Right ventricle myocardium inferior (tissue), 1 donor: Measurements from ENCODE around the gene FBP2. TPM values are rescaled to one million over a fixed set of nuclear protein-coding genes. Genes with fewer than 3 reads are reported as not detected.
"Not testable (repeated sequence)": the region's sequence is repeated elsewhere in the genome, so short reads cannot be mapped to it uniquely, and the experiment has no call there.

Experiments used
- ATAC-seq: fragments of 200-7000 bp; cut with Tn5 transposase; one replicate; pipeline ENCODE4 v1.9.1; 2020; ENCODE audit warnings: mild to moderate bottlenecking, moderate library complexity
- DNase-seq: peaks from one replicate; pipeline ENCODE4 v3.0.0; 2021; ENCODE audit errors: missing footprints
- intact Hi-C: fragments of 100-400 bp; cut with DNase I; formaldehyde crosslinking; loops from one replicate; pipeline ENCODE4 v1.11.0; 2022
- total RNA-seq: library from RNA; stranded (reverse); fragmentation: NEBNext Ultra II Directional; extraction: Animal tissue kit (Norgen Biotek cat#: 25700); gene quantifications from one replicate; pipeline ENCODE4 v1.2.1, GENCODE V29; 2021
- donor health status: DM: no; HTN: yes; CAD: no; lungs with severe emphysema.

The FBP2 gene
- total RNA-seq, 1 donor from 2014 or later, result 0.54 TPM

DNA sequence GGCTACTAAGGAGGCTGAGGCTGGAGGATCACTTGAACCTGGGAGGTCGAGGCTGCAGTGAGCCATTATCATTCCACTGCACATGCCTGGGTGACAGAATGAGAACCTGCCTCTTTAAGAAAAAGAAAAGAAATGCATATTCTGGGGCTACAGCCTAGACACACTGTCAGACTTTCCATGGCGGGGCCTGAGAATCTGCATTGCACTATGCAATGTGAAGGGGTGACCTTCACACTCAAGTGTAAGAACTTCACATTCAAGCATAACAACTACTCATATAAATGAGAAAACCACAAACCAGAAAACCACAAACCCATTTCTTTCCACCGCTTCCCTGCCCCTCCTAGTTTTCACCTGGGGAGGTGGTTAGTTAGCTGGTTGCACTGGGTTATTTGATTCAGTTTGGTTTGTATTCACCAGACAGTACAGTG is 18.0 kb upstream of the FBP2 start:
- ATAC-seq (no peak), DNase-seq (no peak)
- intact Hi-C loops, result no loop called here

DNA sequence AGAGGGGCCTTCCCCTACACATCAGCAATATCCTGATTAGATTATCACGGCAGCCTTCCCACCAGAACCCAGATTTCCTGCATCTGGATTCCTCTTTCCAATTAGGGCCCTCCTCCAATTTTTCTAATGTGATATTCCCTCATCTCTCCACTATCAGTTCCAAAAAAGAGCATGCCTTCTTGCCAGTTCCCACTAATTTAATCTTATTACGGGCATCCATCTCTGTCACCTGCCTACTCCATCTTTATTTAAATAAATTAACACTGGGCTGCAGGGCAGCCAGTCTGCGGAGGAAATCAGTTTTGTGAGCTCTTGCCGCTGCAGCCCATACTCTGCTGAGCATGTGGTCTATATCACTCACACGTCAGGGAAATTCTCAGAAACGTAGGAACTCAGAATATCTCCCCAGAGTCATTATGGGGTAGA is 16.6 kb upstream of the FBP2 start:
- intact Hi-C loops, result no loop called here
- no peak for DNase-seq
- ATAC-seq, result no peak

DNA sequence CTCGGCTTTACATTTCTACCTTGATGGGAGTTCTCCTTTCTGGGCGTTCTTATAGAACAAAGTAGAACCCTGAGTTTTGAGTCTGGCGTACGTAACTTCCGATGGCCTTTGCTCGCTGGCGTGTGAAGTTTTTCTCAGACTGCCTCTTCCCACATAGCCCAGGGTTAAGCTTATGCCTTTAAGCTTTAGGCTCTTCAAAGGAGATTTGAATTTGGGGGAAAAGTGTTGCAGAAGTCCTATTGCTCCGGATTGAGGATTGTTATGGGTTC is 13.7 kb upstream of the FBP2 start:
- intact Hi-C loops, result no loop called here
- no peak for DNase-seq
- ATAC-seq, result no peak

DNA sequence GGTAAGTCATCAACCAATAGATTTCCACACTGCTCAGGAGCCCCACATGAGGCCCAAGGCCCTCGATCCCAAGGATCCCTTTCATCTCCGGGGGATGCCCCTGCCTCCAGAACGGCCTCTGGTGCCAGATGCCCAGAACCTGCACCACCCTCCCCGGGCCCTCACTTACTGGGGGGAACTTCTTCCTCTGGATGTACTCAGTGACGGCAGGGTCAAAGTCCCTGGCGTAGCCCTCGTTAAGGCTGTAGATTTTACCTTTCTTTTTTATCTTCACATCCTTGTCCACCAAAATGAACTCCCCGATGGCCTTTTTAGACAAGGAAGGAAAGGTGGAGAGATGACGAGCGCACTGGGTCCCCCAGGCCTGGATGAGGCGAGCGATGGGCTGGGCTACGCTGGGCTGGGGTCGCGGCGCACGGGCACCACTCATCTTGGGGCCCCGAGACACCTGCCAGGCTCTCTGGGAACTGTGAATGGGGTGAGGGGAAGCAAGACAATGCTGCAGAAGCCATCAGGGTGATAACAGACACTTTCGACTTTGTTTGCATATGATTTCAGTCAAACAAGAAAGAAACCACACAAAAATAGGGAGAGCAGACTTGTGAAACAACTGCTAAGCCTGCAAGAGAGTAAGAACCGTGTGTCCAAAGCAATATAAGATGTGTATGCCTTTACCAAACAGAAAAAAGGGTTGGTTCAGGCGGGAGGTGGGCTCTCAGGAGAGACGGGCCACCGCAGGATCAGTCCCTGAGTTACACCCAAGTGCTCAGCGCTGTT is 13.2 kb upstream of the FBP2 start:
- intact Hi-C loops, result no loop called here
- ATAC-seq (no peak), DNase-seq (no peak)

DNA sequence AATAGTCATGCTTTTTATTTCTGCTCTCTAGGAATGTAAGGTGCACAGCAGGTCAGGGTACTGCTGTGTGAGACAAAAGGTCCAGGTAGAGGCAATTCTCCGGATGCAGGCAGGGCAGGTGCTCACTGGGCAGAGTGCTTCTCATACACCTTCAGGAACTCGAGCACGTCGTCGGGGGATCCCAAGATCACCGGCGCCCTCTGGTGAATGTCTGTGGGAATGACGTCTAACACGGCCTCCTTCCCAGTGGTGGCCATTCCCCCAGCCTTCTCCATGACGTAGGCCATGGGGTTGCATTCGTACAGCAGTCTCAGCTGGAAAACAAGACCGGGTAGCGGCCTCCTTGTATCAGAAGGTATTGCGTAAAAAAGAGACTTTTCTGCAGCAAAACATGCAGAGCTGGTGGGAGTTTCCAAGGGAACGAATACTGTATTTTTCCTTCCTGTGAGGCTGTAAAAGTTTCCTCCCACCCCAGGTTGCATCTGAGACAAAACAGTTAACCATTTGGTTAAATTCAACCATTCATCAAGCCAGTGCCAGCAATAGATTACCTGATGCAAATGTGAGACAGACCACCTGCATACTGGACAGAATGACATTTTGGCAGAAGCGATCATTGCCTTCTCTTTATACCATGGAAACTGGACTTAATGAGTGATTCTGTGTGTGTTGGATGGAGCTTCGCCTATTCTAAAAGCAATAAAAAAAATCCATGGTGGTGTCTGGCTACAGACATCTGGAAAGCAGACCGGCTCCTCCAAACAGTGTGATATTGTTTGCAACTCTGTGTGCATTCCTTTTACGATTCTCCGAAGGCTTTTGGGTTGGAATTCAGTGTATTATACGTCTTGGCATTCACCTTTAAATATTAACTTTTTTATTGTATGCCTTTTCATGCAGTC is 9.9 kb upstream of the FBP2 start:
- peak; percentile 80 for DNase-seq
- intact Hi-C loops, result no loop called here
- peak; percentile 75 for ATAC-seq

DNA sequence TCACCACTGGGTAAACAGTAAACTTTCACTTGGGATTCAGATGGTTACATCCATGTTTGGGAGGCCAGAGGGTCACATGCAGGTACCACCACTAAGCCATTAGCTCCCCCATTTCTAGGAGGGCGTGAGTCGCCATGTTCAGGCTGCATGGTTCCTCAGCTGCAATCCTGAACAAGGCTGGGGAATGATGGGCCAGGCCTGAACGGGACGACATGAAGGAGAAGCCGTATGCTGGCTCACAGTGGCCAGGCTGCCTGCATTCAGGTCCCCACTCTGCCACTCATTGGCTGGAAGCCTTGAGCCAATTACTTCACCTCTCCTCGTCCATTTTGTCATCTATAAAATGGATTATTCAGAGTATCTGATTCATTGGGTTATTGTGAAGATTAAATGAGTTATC is 9.0 kb upstream of the FBP2 start:
- DNase-seq (no peak), ATAC-seq (no peak)
- intact Hi-C loops, result no loop called here

DNA sequence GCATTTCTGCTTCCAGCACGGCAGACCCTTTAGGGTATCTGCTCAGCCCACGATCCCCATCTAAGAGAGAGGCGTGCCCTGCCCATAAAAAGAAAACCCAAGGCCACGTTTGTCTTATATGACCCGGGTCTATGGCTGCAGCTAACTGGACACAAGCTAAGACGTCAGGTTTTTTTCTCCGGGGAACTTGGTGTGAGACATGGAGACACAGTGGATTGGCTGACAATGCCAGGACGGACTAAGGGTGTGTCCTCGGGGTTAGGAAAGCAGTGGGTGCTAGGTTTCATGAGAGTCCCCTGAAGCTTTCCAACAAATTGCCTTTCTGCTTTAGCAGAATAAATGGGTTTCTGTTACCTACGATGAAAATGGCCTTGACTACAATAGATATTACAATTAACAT is 7.1 kb upstream of the FBP2 start:
- intact Hi-C loops, result no loop called here
- no peak for ATAC-seq
- DNase-seq, result no peak

DNA sequence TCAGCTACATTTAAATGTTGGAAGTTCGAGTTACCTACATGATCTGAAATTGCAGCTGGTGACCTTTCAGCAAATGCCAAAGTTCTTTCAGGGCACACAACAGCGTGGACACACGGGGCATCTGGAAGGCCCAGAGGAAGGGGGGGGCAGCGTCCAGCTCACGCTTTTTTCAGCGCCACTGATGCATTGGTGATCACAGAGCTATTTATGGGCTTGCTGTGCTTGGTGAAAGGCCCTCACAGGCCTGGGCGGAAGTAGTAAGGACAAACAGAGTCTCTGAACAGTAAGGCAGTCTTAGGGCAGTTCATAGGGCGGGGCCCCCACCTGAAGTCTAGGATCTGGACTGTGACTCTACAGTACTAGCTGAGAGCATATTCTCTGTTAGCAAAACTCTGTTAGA is 6.6 kb upstream of the FBP2 start:
- ATAC-seq (no peak), DNase-seq (no peak)
- intact Hi-C loops, result no loop called here

DNA sequence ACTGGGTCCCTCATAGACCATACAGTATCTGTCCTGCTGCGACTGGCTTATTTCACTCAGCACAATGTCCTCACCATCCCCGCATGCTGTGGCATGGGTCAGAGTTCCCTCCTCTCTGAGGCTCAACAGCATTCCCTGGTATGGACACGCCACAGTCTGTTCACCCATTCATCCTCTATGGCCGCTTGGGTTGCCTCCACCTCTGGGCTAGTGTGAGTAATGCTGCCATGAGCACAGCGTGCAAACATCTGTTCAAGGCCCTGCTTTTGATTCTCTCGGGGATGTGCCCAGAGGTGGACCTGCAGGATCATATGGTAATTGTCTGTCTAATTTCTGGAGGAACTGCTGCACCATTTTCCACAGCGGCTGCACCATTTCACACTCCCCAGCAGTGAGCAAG is 5.5 kb upstream of the FBP2 start:
- intact Hi-C loops, result no loop called here
- ATAC-seq (no peak), DNase-seq (no peak)

DNA sequence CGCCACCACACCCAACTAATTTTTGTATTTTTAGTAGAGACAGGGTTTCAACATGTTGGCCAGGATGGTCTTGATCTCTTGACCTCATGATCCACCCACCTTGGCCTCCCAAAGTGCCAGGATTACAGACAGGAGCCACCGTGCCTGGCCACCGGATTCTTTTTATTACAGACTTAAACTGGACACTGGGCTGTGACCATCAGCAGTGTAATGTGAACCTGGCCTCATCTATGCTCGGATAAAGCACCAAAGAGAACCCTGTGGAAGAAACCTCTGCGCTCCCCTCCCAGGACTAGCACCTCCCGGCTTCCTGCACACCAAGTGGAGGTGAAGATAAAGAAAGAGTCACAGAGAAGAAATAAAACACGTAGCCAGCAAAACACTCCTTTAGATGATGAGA is 941 bp downstream of the FBP2 start:
- DNase-seq, intact Hi-C loops: not testable (repeated sequence)

DNA sequence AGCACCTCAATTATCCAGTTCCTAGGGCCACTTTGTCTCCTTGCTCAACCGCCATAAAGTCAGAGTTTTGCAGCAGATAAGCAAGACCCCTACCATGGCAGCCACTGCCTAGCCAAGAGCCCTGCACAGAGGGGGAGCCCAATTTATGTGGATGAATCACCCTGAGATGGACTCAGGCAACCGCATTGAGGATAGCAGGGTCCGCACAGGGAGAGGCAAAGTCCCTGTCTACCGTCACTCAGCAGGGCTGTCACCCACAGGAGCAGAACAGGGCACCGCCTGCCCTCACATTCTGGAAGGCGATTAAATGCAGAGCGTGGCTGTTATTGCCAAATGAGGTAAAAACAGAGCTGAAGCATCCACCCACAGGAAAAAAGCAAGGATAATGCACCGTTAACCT is 1.7 kb downstream of the FBP2 start:
- no peak for ATAC-seq
- DNase-seq, result no peak
- intact Hi-C loops, result no loop called here

More for the DNA sequence above, 941 bp downstream of the FBP2 start:
- not testable (repeated sequence) for ATAC-seq

DNA sequence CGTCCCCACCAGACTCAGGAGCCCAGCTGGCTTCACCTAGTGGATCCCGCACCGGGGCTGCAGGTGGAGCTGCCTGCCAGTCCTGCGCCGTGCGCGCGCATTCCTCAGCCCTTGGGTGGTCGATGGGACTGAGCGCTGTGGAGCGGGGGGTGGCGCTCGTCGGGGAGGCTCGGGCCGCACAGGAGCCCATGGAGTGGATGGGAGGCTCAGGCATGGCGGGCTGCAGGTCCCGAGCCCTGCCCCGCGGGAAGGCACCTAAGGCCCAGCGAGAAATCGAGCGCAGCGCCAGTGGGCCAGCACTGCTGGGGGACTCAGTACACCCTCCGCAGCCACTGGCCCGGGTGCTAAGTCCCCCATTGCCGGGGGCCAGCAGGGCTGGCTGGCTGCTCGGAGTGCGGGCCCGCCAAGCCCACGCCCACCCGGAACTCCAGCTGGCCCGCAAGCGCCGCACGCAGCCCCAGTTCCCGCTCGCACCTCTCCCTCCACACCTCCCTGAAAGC is 2.5 kb downstream of the FBP2 start:
- intact Hi-C loops, DNase-seq, ATAC-seq: not testable (repeated sequence)

DNA sequence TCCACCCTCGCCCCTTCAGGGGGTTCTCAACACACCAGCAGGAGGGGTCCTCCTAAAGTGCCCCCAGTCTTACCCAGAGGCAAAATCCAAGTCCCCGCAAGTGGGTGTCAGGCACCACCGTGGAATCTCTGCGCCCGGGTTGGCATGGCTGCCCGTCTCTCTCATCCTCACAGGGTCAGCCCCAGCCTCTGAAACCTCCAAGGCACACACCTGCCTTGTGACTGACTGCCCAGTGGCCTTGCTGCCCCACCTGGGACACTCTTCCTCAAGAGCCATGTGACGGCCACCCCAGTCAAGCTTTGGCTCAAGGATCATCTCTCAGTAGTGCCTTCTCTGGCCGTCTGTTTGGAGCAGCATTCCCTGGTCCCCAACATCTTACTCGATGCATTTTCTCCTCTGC is 4.9 kb downstream of the FBP2 start:
- intact Hi-C loops, result no loop called here
- DNase-seq, result no peak
- ATAC-seq, result no peak

DNA sequence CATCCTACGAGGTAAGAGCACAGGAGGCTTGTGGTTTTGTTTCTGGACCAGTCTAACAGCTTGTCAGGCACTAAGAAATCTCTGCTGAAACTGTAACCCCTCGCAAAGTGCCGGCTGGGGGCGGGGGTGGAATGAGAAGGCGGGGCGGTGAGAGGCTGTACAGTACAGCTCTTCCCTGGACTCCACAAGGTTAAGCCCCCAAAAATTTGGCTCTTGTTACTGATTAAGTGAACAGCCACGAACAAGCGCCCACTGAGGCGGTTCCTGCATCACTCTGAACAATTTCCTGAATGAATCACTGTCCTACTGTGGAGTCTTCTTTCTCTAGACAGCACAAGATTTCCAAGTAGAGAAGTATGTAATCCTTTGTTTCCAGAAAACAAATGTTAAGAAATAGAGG is 6.8 kb downstream of the FBP2 start:
- no peak for DNase-seq
- intact Hi-C loops, result no loop called here
- no peak for ATAC-seq

DNA sequence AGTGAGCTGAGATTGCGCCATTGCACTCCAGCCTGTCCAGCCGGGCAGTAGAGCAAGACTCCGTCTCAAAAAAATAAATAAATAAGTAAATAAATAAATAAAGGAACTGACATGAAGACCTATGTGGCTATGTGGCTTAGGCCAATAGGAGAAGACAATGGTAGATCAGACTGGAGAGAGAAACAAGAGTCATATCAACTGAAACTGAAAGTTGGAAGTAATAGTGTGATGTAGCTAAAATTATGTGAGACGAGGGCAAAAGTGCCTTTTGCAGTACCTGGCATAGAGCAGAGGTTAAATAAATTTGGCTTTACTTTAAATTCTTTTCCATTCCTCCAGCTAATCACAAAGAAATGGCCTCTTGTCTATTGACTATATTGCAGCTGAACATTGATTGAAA is 7.3 kb downstream of the FBP2 start:
- intact Hi-C loops, result no loop called here
- DNase-seq, result no peak
- ATAC-seq, result no peak

DNA sequence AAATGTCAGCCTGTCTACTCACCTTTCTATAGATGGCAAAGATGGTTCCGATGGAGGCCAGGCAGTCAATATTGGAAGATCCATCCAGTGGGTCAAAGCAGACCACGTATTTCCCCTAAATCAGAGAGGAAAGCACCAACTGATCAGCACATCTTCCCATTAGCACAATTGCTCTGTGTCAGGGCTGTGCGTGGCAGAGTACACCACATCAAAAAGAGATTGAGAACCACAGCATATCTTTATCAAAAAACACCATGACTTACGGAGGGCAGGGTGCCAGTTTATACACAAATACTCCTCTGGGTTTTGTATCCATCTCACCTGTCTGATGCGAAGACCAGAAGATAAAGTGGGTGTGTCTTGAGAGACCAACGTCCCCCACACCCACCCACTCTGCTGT is 9.1 kb downstream of the FBP2 start:
- intact Hi-C loops, result no loop called here
- ATAC-seq (no peak), DNase-seq (no peak)

DNA sequence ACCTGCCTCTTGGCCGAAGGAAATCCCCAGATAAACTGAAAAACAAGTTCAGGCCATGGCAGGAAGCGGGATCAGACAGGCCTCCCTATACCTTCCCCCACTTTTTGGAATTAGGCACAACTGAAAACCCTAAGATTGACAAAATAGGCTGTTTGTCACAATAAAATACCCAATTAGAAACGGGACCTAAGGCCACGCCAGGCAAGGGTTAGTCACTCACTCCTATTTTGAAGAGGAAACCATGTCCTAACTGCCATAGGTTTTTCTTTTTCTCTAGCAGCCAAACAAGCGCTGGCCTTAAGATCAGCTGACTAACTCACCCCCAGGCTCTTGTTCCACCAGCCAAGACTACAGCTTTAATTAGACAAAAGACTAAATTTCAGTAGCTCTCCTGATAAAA is 11.9 kb downstream of the FBP2 start:
- DNase-seq (no peak), ATAC-seq (no peak)

DNA sequence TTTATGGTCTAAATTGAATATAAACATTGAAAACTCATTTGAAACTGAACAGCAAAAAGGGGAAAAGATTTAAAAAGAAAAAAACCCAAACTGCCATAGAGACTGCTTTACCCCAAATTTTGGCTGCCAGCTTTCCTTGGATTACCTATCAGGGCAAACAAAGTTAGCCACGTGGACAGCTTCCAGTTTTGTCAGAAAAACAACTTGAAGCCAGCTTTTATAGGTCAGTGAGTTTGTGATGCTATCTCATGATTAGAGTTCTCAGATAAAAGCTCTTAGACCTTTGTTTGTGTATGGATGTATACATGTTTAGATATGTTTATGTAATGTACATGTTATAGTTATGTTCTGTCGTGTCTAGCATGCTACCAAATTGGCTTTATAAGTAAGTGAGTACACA is 16.1 kb downstream of the FBP2 start:
- ATAC-seq (no peak), DNase-seq (no peak)
- intact Hi-C loops, result no loop called here

More for the DNA sequence above, 11.9 kb downstream of the FBP2 start:
- intact Hi-C loops, result no loop called here

DNA sequence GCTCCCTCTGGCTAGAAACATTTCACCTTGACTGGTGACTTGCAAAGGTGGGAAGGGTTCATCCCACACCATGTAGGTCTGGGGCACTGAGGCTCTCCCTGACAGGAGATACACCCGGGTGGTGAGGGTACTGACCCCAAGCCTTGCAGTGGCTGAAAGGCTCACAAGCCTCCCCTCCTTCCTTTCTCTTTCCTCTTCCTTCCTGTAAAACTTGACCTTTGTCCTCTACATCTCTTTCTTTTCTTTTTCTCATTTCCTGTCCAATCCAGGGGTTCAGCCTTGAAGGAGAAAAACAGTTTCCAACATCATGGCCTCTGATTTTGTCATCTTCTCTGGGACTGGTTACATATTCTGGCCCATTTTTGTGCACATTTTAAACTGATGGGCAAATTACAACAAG is 16.6 kb downstream of the FBP2 start:
- DNase-seq (no peak), ATAC-seq (no peak)
- intact Hi-C loops, result no loop called here

DNA sequence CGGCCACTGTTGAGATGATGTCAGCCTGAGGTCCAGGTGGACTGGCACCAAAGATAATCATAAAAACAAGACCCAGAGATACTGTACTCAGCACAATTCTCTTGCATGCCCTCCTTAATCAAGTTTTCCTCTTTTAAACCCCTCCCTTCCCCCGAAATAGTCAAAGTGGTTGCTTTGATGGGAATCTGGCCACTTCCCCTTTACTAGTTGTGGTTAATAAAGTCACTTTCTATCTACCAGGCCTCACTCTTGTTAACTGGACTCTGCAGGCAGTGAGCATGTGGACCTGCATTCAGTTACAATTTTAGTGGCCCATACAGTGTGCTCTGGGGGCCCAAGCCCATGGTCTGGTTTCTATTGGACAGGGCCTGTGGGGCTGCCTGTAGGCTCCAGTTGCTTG is 17.5 kb downstream of the FBP2 start:
- no peak for DNase-seq
- intact Hi-C loops, result no loop called here
- ATAC-seq, result no peak
